GM10248 (cell line): ENCODE measurements around the gene PRPH.
"Not testable (repeated sequence)": the region's sequence is repeated elsewhere in the genome, so short reads cannot be mapped to it uniquely, and the experiment has no call there.

Experiments
- CTCF ChIA-PET: fragments of 300-600 bp; sonication (Branson Sonifier 250); formaldehyde crosslinking; extraction: SDS; loops from one replicate; lab custom pipeline; 2021; ENCODE audit warnings: antibody characterized with exemption; lab: Yijun Ruan, JAX
- POLR2A ChIA-PET: fragments of 350-650 bp; sonication (Branson Sonifier 250); formaldehyde crosslinking; extraction: SDS; loops from one replicate; lab custom pipeline; 2020; ENCODE audit warnings: antibody characterized with exemption; lab: Yijun Ruan, JAX
- DNase-seq: peaks from one replicate; pipeline ENCODE4 v3.0.0; 2012; ENCODE audit errors: extremely low spot score
- CTCF ChIP-seq: IDR thresholded peaks from 2 replicates; pipeline ENCODE4 v1.5.1; 2012; ENCODE audit warnings: mild to moderate bottlenecking, low read depth; ENCODE audit errors: extremely low read depth, missing control alignments, control extremely low read depth

Gene PRPH

GRCh38 chr12:49295082-49295936 lies at the start of gene PRPH:
PRPH (plus strand) TSS chr12:49295147; CDS start chr12:49295201, 54 bp downstream.
- no peak for TF ChIP-seq CTCF
- no peak for DNase-seq
- ChIA-PET CTCF (interaction anchor here (0.8 to 15.7 kb wide), 16 partner anchors 9 to 285 kb away, joined by 3 to 239 read pairs (median 10); partner anchors contain the start of genes C1QL4, DNAJC22, SPATS2 and TROAP), POLR2A (interaction anchor here (0.7 to 2.5 kb wide), 2 partner anchors 30 to 106 kb away, joined by 3 to 12 read pairs; partner anchors contain the start of genes TUBA1A and TUBA1C)

DNA sequence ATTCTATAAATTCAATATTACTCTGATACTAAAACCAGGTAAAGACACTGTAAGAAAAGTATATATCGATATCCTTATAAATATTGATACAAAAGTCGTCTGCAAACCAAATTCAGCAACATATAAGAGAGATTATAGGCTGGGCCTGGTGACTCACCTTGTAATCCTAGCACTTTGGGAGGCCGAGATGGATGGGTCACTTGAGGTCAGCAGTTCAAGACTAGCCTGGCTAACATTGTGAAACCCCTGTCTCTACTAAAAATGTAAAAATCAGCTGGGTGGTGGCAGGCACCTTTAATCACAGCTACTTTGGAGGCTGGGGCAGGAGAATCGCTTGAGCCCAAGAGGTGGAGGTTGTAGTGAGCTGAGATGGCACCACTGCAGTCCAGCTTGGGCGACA lies 43.6 kb upstream of the PRPH start:
- no peak for TF ChIP-seq CTCF
- CTCF ChIA-PET = interaction anchor here (0.8 to 2.8 kb wide), 2 partner anchors 12 to 18 kb away, joined by 3 to 12 read pairs; partner anchors contain the start of gene TUBA1C
- DNase-seq = no peak
- POLR2A ChIA-PET = no interaction called here

DNA sequence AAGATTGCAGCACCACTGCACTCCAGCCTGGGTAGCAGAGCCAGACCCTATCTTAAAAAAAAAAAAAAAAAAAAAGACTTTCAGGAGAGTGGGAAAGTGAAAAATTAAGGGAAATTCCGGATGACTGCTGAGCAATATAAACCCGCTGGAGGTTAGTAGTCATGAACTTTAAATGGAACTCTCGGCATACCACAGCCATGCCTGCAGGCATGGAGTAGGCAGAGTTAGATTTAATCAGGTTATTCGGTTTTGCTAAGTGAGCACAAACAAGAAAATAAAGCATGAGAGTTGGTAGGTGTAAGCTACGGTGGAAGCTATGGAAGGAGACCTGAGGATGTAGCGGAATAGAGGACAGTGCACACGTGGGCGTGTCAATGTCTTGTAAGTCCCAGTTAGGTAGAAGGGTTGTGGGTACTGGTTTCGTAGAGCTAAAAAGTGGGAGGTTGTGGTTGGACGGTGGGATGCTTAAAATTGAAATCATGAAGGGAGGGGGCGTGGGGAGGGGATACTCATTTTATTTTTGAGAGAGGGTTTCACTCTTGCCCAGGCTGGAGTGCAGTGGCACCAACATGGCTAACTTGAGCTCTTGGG lies 41.8 kb upstream of the PRPH start:
- DNase-seq = no peak
- ChIA-PET CTCF (interaction anchor here (1.2 to 2.8 kb wide), 4 partner anchors 10 to 165 kb away, joined by 3 to 12 read pairs (median 4); partner anchors contain the start of gene TUBA1C), POLR2A (interaction anchor here (0.7 kb wide), 1 partner anchor 14 kb away, joined by 5 read pairs; no protein-coding TSS in a partner anchor)
- no peak for TF ChIP-seq CTCF

DNA sequence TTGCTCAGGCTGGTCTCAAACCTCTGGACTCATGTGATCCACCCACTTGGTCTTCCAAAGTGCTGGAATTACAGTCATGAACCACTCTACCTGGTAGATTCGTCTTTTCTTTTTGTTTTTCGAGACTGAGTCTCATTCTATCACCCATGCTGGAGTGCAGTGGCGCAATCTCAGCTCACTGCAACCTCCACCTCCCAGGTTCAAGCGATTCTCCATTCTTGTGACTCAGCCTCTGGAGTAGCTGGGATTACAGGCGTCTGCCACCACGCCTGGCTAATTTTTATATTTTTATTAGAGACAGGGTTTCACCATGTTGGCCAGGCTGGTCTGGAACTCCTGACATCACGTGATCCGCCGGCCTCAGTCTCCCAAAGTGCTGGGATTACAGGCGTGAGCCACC lies 39.5 kb upstream of the PRPH start:
- not testable (repeated sequence) for DNase-seq
- CTCF ChIA-PET = interaction anchor here (0.8 to 2.4 kb wide), 4 partner anchors 8 to 31 kb away, joined by 3 to 11 read pairs (median 4); no protein-coding TSS in a partner anchor
- POLR2A ChIA-PET = interaction anchor here (1.1 kb wide), 1 partner anchor 11 kb away, joined by 3 read pairs; no protein-coding TSS in a partner anchor

DNA sequence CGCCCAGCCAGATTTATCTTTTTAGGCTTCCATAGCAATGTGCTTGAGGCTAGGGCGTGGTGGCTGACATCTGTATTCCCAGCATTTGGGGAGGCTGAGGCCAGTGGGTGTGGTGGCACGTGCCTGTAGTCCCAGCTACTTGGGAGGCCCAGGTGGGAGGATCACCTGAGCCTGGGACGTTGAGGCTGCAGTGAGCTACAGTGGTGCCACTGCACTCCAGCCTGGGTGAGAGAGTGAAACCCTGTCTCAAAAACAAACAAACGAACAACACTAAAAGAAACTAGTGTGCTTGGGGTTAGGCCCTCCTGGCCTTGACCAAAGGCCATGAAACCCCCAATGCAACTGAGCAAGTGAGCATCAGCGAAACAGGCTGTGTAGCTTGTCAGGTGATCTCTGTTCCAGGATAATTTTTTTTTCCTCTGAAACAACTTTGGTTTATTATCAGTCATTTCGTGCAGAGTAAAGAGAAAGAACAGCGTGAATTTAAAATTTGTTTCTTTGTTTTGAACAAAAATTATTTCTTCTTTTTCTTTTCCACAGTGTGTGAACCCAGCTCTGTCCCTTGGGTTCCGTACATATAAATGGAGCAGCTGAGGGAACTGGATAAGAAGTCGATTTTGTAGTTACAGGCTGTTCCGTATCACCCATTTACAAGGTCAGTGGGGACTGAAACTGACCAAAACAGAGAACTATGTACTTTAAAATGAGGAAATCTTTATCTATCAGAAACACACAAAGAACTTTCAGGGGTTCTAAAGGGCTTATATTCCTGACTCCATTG lies 38.9 kb upstream of the PRPH start:
- ChIA-PET CTCF (interaction anchor here (0.9 to 2.4 kb wide), 3 partner anchors 8 to 32 kb away, joined by 3 to 11 read pairs (median 4); no protein-coding TSS in a partner anchor), POLR2A (interaction anchor here (1.1 kb wide), 1 partner anchor 12 kb away, joined by 3 read pairs; no protein-coding TSS in a partner anchor)
- DNase-seq = no peak
- no peak for TF ChIP-seq CTCF

DNA sequence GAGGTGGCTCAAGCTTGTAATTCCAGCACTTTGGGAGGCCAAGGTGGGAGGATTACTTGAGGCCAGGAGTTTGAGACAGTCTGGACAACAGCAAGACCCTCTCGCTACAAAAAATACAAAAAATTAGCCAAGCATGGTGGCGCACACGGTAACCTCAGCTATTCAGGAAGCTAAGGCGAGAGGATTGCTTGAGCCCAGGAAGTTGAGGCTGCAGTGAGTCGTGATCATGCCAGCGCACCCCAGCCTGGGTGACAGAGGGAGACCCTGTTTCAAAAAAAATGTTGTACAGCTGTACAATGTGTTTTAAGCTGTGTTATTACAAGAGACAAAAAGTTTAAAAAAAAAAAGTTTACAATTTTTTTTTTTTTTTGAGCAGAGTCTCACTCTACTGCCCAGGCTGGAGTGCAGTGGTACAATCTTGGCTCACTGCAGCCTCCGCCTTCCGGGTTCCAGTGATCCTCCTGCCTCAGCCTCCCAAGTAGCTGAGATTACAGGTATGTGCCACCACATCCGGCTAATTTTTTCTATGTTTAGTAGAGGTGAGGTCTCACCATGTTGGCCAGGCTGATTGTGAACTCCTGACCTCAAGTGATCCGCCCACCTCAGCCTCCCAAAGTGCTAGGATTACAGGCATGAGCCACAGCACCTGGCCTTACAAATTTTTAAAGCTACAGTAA lies 37.3 kb upstream of the PRPH start:
- DNase-seq, POLR2A ChIA-PET: not testable (repeated sequence)
- CTCF ChIA-PET = interaction anchor here (0.7 to 1.9 kb wide), 3 partner anchors 13 to 27 kb away, joined by 3 to 4 read pairs (median 4); no protein-coding TSS in a partner anchor
